AG08396 (cell line): Measurements from ENCODE around the gene EOLA1.
"Not testable (repeated sequence)": the region's sequence is repeated elsewhere in the genome, so short reads cannot be mapped to it uniquely, and the experiment has no call there.

ENCODE experiments used
- DNase-seq: peaks from one replicate; pipeline ENCODE4 v3.0.0; 2012; ENCODE audit warnings: low spot score, mixed read lengths

EOLA1 gene

DNA sequence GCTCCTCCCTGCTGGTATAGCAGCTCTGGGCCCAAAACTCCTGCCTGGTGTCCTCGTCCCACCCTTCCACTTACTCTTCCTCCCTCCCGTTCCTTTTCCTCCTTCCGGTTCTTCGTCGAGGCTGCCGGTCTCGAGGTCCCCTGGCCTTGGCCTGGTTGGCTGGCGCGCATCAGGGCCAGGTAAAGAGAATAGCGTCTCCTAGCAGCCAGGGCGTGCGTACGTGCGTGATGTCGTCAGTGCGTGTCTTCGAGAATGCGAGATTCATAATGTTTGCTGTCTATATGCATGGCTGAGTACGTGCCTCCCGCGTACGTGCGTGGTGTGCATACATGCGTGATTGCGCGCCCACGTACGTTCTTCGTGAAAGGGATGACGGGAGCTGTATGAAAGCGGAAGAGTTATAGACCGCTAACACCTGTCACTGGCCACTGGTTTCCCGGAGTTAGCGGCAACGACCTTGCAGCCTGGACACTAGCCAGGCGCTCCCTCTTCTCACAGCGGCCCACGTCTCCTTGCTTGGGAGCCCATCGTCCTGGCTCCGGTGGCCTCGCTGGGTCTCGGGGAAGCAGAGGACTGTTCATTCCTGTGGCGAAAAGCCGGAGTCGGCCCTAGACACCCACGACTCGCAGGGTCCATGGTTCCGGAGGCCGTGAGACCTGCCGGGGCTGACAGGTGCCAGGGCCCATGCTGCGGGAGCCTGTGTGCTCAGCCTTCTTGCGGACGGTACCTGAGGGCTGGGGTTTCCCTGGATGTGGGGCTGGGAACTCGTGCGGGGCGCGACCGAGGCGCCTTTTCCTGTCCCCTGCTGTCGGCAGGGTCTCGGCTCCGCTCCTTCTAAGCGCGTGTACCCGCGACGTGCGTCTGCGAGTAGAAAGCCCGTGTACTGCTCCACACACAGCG lies at the start of gene EOLA1:
Gene EOLA1, plus strand, starts transcription at position 392 of the 900 bp plus-strand sequence. CDS start 4,619 bp downstream, outside the sequence.
- DNase-seq = peak; percentile 72

DNA sequence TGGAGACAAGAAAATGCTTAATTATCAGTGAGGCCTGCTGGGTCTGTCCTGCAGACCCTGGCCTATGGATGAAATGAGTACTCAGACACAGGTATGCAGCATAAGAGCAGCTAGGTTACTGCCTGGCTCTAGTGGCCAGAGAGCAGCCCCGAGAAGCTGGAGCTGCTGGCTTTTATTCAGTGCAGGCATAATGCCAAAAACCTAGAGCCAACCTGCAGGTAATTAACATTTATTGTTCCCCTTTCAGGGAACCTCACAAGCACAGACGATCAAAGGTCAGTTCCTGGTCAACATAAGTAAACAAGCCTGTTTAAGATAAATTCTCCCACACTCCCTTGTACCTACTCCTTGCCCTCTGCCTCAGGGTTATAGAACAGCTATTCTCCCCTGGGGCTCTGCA lies 49.0 kb upstream of the EOLA1 start:
- no peak for DNase-seq

DNA sequence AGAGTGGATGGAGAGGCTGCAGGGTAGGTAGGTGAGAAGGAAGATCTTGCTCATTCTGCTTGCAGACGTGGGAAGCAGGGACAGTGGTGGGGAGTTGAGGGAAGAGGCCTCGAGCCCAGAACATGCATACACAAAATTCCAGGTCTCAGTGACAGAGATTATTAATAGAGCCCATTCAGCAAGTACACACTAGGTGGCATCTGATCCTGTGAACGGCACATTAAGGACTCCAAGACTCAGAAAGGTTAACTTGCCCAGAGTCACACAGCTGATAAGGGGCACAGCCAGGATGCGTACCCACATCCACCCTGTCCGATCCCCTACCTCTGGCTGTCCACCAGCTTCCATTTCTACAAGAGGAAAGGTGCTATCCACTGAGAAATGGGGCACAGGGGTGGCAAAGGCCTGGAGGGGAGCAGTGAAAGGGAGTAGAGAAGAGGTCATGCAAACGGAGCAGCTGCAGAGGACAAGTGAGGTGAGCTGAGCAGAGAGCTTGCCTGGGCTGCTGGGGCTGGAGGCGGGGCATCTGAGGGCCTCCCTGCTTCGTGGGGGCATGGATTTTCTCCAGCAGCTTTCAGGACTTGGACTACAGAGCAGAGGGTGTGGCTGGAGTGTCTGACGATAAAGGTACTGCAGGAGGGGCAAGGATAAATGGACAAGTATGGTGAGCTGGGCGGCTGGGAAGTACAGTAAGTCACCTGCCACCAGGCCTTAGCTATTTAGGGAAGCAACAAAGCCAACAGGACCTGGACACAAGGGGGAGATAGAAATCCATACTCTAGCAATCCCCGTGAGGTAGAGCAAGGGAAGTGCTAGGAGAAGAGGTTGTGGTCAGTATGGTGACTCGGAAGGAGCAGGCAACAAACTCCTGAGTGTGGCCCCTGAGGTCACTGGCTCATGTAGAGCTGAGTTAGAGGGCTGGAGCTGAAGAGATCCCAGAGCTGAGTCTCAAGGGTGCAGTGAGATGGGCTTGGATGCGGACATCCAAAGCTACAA lies 46.9 kb upstream of the EOLA1 start:
- no peak for DNase-seq

DNA sequence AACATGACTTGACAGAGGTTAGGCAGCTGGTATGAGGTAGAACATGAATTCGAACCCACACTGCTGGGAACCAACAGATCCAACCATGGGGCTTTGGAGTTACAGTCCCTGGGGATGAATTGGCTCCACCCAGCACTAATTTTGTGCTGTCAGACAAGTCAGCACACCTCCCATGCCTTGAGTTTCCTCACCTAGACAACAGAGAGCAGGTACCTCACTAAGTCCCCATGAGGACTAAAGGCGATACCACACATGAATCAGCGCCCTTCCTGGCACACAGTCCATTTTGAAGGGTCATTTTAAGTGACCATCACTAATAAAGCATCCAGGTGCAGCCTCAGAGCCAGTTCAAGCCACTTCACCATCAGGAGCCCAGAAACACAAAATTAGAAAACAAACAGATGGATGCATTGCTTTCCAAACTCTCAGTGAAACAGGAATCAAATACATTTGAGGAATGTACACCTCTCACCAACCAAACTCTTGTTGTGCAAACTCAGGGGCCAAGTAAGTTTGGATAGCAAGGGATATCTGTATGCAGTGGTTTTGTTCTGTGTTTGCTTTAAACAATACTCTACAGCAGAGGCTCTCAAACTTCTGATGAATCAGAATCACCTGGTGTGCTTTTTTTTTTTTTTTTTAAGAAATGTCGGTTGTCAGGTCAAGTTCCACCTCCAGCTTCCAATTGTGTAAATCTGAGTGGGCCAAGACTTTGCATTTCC lies 45.8 kb upstream of the EOLA1 start:
- no peak for DNase-seq

DNA sequence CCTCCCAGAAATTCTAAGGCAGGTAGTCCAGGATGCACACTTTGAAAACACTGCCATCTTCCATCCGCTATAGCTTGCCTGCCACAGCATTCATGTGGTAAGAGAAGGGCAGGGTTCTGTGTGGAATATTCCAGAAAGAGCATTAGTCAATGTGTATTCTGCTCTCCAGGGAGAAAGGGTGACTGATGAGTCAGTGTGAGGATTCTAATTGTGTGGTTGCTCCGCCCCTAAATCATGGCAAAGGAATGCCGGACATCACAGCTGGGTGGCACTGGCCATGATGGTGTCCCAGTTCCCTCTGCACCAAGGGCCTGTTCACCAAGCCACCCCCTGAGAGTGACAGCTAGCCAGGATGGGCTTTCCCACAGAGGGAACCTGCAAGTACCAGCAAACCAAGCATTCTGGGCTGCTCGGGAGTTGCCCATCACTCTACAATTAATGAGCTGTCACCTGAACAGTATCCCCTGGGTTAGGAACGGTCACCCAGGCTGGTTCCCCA lies 45.2 kb upstream of the EOLA1 start:
- peak; percentile 59 for DNase-seq

DNA sequence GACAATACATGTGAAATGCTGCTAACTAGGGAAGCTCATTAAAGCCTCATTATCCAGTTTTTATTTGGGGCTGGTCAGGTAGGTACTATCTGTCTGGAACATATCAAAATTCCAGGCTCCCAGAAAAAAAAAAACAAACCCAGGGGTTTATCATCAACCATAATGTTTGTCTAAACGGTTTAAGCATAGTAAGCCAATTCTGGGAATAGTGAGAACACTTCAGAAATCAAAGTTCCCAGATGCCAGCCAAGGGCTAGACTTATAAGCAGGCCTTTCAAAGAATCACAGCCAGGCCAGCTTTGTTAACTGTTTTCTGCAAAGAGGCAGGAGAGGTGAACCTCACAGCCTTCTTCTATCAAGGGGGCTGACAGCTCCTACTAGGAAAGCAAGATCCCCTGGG lies 43.8 kb upstream of the EOLA1 start:
- no peak for DNase-seq

DNA sequence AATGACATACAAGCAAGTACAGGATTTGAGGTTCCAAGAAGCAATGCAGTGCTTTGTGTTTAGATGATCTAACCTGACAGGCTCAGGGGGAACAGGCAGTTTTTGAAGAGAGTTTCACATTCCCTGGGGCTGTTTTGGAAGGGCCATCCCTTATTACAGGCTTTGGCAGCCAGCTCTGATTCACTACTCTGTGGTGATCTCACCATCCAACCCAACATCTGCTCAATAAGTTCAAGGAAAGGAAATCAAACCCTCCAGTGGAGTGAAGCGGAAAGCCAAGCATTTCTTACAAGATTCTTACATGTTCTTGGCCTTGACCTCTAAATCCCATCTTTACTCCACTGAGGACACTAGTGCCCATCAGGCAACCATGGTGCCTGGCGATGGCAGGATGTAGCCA lies 43.2 kb upstream of the EOLA1 start:
- DNase-seq = peak; percentile 39

DNA sequence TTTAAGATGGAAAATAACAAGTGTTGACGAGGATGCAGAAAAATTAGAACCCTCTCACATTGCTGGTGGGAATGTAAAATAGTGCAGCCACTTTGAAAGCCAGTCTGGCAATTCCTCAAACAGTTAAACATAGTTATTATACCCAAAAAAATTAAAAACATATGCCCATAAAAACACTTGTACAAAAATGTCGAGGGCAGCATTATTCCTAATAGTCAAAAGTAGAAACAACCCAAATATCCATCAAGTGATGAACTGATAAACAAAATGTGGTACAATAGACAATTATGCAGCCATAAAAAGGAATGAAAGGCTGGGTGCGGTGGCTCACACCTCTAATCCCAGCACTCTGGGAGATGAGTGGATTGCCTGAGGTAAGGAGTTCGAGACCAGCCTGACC lies 42.0 kb upstream of the EOLA1 start:
- DNase-seq = no peak

DNA sequence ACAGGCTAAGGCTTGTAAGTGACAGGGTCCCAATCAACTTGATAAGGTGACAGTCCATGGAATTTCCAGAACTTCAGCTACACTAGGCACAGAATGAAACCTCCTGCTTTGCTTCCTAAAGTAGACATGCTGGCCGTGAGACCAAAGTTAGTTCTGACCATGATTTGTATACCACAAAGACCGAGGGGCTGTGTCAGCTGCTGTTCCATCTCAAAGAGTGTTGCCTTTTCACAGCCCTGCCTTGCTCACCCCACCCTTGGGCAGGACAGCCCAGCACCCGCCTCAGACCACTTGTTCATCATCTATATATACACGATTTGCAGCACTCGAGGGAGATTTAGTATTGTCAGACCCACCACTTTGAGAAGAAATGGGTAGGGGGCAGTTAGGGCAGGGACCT lies 41.0 kb upstream of the EOLA1 start:
- DNase-seq = no peak

DNA sequence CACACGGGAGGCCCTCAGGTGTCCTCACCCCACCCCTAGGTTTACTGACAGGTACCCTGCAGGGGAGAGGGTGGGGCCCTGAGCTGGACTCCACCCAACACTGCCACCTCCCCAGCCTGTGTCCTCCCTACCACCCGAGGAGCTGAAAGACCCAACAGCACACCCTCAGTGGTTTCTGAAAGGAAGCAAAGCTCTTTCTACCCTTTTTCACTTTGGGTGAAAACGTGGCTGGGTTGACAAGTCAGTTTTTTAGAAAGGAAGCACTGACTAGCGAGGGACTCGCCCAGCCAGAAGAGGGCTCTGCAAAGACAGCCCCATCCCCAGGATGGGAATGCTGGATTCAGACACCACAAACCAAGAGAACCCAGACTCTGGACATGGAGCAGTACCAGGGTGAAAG lies 37.9 kb upstream of the EOLA1 start:
- not testable (repeated sequence) for DNase-seq

DNA sequence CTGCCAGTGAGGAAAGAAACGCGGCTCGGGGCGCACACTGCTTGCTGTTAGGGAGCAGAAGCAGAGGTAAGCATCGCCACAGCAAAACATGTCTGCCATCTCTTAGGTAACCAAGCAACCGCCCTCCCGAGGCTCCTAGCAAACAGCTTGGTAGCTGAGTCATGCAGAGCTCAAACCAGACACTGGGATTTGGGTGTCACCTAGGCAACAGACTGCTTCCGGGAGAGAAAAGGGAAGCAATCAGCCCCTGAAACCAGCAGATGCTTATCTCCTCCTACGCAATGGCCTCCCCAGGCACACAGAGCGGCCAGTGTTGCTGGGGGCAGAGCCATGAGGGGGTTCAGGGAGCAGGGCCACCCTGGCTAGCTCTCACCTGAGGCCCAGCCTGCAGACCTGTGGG lies 37.4 kb upstream of the EOLA1 start:
- DNase-seq = not testable (repeated sequence)

DNA sequence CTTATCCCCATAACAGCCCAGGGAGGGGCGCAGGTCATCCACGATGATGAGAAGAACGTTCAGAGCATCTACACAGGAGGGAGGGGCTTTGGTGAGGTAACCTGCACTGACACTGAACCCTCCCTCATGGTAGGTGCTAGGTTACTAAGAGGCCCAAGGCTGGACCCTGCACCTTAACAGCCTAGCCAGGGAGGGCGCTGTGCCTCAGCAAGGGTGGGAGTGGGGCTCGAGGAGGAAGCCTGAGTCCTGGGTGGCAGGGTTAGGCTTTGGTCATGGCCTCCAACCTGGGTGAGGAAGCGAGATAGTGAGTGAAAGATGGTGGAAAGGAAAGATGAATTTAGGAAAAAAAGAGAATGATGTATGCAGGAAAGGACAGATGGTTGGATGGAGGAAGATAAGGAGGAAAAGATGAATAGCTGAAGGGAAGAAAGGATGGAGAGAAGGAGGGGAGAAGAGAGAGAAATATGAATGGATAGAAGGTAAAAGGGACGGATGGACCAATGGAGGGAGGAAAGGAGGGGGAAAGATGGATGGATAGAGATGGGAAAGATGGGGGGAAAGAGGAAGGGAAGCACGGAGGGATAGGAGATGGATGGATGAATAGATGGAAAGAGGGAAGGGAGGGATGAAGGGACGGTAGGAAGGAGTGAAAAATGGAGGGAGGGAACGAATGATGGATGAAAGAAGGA lies 36.4 kb upstream of the EOLA1 start:
- no peak for DNase-seq

DNA sequence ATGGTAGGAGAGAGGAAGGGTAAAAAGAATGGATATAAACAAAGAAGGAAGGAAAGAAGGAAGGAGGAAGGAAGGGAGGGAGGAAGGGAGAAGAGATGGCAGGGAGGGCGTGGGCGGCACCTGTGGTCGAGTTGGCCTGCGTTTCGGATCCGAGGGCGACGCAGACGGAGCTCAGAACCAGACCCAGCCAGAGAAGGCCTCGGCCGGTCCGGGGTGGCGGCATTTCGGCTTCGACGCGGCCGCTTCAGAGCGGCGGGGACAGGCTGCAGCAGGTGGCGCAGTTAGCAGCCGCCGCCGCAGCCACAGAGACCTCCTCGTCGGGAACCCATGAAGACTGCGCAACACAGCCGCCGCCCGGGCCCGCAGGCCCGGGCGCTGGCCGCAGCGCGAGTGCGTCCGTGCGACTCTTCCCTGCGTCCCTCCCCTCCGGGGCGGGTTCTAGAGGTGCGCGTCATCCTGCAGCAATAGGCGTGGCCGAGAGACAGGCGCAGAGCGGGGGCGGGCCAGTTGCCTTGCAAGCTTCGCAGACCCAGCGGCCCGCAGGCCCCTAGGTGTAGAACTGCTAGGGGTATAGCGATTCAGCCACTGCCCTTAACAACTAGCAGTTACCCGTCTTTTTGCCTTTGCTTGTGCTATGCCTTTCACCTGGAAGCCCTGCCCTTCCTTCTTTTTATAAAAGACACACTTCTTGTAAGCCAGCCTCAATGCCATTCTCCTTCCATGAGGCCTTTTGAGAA lies 35.7 kb upstream of the EOLA1 start, which contains the start of gene IDS:
Gene IDS, minus strand, starts transcription at position 392 of the 737 bp plus-strand sequence. Its CDS starts 169 bp downstream, at position 223.
- DNase-seq = peak; percentile 87

DNA sequence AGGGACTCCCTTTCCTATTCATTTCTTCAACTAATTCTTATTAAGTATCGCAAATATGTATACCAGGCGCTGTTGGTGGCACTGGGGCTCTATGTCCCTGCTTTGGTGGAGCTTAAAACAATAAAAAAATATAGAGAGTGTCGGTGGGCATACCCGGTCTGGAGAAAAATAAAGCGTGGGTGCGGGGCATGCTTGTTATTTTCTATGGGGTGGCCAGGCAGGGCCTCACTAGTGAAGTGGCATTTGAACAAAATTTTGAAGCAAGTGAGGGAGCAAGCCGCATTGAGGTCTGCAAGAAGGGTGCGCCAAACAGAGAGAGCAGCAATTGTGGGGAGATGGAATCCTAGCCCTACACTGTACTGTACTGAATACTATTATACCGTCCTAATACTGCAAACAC lies 35.1 kb upstream of the EOLA1 start:
- DNase-seq = no peak

DNA sequence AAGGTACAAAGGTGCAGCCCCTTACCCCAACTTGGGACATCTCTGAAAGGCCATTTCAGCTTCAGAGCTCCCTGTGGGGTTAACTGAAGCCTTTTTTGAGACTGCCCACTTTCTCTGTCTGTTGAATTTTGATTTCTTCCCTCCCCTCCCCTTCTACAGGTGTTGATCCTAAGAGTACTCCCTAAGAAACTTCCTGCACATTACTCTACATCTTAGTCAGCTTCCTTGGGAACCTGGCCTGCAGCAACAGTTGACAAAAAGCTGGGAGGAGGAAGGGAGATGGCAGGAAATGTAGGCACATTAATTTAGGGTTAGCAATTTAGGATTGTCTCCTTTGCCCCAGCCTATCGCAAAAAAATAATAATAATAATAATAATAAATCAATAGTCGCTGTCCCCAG lies 34.5 kb upstream of the EOLA1 start:
- no peak for DNase-seq

DNA sequence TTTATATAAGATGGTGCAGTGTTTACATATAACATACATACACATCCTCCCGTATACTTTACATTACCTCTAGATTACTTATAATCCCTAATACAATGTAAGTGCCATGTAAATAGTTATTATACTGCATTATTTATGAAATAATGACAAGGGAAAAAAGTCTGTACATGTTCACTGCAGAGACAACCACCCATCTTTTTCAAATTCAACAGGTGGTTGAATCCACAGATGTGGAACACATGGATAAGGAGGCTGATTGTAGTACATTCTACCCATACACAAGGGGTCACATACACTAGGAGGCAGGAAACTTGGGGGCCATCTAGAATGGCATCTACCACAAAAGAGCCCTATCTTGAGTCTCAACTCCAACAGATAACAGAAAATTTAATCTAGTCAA lies 32.3 kb upstream of the EOLA1 start:
- no peak for DNase-seq

DNA sequence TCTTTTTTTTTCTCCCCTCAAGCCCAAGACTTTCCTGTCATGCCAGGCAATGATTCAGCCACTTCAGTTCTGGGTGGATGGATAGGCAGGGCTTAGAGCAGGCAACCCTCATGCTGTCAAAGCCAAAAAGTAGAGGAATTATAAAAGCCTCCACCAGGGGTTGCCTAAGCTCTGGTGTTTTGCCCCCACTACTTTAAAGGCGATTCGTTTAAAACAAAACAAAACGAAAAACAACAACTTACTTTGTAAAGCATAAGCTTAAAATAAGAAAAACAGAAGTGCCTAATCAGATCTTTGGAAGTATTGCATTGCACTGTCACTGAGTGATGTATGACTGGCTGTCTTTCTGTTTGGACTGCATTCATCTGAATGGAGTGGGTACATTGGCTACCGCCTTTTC lies 30.4 kb upstream of the EOLA1 start:
- DNase-seq = no peak

DNA sequence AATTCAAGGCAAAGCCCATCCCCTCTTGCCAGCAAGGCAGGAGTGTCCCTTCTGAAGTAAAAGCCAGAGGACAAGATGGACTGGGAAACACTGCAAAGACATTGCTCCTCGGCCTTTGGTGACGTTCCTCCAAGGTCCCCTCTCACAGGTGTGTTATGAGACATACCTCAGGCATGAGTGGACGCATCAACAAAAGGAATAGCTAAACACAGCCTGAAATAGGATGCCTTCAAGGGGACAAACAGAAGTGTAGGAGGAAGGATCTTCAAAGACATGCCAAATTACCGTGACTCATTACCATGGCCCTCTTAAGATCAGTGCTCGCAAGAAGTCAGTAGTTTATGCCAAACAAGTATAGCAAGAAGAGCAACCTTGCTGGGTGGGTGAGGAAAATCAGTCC lies 29.7 kb upstream of the EOLA1 start:
- DNase-seq = no peak

DNA sequence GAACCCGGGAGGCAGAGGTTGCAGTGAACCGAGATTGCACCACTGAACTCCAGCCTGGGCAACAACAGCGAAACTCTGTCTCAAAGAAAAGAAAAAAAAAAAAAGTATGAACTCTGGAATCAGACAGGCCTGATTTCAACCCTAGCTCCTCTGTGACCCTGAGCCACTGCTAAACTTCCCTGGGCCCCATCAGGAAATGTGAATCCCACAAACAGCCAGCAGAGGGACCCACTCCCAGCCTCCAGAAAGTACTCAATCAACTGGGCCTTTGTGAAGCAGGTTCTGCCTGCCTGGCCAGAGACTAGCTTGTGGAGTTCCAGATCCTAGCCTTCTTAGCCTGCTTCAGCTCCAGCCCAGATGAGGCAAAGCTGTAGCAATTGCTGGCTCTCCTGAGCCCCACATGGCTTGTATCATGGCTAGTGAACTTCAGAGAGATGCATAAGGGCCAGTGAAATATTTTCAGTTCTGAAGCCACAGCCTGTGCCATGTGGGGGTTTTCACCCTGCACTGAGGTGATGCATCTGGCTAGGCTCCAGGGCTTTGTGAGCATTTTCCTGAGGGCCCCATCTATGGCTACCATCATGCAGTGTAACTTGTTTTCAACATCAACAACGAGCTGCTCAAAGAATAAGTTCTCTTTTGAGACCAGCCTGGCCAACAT lies 28.5 kb upstream of the EOLA1 start:
- peak; percentile 44 for DNase-seq
